GM12878 (cell line): ENCODE results near the gene NDOR1.

Experiments
- BHLHE40 ChIP-seq, 2 experiments: fragments of 450-650 bp in 1 of 2; IDR thresholded peaks; 2 replicates each; pipeline ENCODE4 v1.6.1; 2011 to 2017; ENCODE audit warnings: low read depth in 2 of 2, borderline replicate concordance in 1 of 2, improper control_type of control experiment in 1 of 2, low read length in 1 of 2, mild to moderate bottlenecking in 1 of 2
- CEBPB ChIP-seq, 2 experiments: fragments of 150-350 bp in 1 of 2; IDR thresholded peaks; 2 replicates each; pipeline ENCODE4 v1.6.1; 2012 to 2014; ENCODE audit warnings: low read depth in 2 of 2, low read length in 2 of 2, borderline replicate concordance in 1 of 2, inconsistent platforms in 1 of 2
- CTCF ChIP-seq, 3 experiments: IDR thresholded peaks in 2 of 3; conservative IDR thresholded peaks in 1 of 3; 2 replicates each; pipeline ENCODE4 v1.5.1; 2011; ENCODE audit warnings: low read depth in 3 of 3, low read length in 3 of 3, mild to moderate bottlenecking in 3 of 3, control low read depth in 2 of 3, moderate library complexity in 2 of 3, inconsistent platforms in 1 of 3, mixed read lengths in 1 of 3; ENCODE audit not compliant: control insufficient read depth in 2 of 3, insufficient read depth in 1 of 3; ENCODE audit errors: extremely low read depth in 1 of 3
- EZH2 ChIP-seq: IDR thresholded peaks from 2 replicates; pipeline ENCODE4 v1.6.1; 2012; ENCODE audit warnings: low read depth, mild to moderate bottlenecking, control low read depth, inconsistent platforms, low read length, borderline replicate concordance; ENCODE audit not compliant: control insufficient read depth
- GABPA ChIP-seq: IDR thresholded peaks from 2 replicates; pipeline ENCODE4 v1.6.1; 2014; ENCODE audit warnings: antibody characterized with exemption, low read depth, mild to moderate bottlenecking, inconsistent platforms
- HCFC1 ChIP-seq: fragments of 150-350 bp; IDR thresholded peaks from 2 replicates; pipeline ENCODE4 v1.6.1; 2014; ENCODE audit warnings: low read length
- MEF2A ChIP-seq: IDR thresholded peaks from 2 replicates; pipeline ENCODE4 v1.6.1; 2011; ENCODE audit warnings: low read depth, mild to moderate bottlenecking, low read length, moderate library complexity; ENCODE audit not compliant: insufficient read depth
- NFIC ChIP-seq: IDR thresholded peaks from 2 replicates; pipeline ENCODE4 v1.6.1; 2012; ENCODE audit warnings: low read depth, mild to moderate bottlenecking, inconsistent platforms, low read length, moderate library complexity
- NRF1 ChIP-seq: conservative IDR thresholded peaks from 2 replicates; pipeline ENCODE4 v1.6.1; 2011; ENCODE audit warnings: mild to moderate bottlenecking, low read depth, low read length, improper control_type of control experiment
- SIN3A ChIP-seq: IDR thresholded peaks from 2 replicates; pipeline ENCODE4 v1.6.1; 2012; ENCODE audit warnings: low read depth, low read length, improper control_type of control experiment
- SMC3 ChIP-seq: IDR thresholded peaks from 2 replicates; pipeline ENCODE4 v1.6.1; 2011; ENCODE audit warnings: low read length, improper control_type of control experiment, borderline replicate concordance
- ZNF207 ChIP-seq: fragments of 450-650 bp; IDR thresholded peaks from 2 replicates; pipeline ENCODE4 v1.6.1; 2014; ENCODE audit warnings: antibody characterized with exemption, mild to moderate bottlenecking, borderline replicate concordance

GRCh38 chr9:137247916-137248175 lies 42.3 kb downstream of the NDOR1 start:
- TF ChIP-seq EZH2: no peak
- TF ChIP-seq NFIC: no peak
- no peak for TF ChIP-seq CTCF (IDR thresholded peaks at IDR 0.05 in 2 of 3, conservative IDR thresholded peaks at IDR 0.05 in 1 of 3; ENCODE audit: control insufficient read depth in 2 of 3, extremely low read depth in 1 of 3, insufficient read depth in 1 of 3, low read depth in 3 of 3, low read length in 3 of 3)
- TF ChIP-seq GABPA: no peak
- TF ChIP-seq ZNF207: no peak
- no peak for TF ChIP-seq CEBPB (IDR thresholded peaks at IDR 0.05; ENCODE audit: borderline replicate concordance in 1 of 2, low read depth in 2 of 2, low read length in 2 of 2)
- TF ChIP-seq HCFC1: no peak
- TF ChIP-seq NRF1: no peak
- no peak for TF ChIP-seq MEF2A
- no peak for TF ChIP-seq SMC3
- no peak for TF ChIP-seq SIN3A
- no peak for TF ChIP-seq BHLHE40 (IDR thresholded peaks at IDR 0.05; ENCODE audit: borderline replicate concordance in 1 of 2, low read depth in 2 of 2, low read length in 1 of 2)
